GM10847 (cell line): Measurements from ENCODE around the gene DHX36.

Source experiments
- POLR2A ChIP-seq: IDR thresholded peaks from 2 replicates; pipeline ENCODE4 v1.6.1; 2011; ENCODE audit not compliant: insufficient read length; ENCODE audit errors: extremely low read depth

DHX36 gene

DNA sequence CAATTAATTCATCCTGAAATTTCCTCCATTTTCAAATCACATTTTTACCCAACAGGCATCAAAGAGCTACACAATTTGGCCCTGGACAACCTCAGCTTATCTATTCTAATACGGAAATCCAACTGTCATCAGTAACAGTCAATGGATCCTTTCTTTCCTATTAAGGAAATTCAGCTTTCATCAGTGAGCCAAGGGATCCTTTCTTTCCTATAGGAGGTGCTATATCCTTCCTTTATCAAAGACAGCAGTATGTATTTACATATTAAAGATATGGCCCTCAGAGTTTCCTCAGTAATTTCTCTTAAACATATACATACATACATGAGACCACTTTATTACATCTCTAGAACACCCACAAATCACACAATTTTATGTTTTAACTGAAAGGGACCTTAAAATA, 10.1 kb downstream of the DHX36 start:
- no peak for TF ChIP-seq POLR2A

DNA sequence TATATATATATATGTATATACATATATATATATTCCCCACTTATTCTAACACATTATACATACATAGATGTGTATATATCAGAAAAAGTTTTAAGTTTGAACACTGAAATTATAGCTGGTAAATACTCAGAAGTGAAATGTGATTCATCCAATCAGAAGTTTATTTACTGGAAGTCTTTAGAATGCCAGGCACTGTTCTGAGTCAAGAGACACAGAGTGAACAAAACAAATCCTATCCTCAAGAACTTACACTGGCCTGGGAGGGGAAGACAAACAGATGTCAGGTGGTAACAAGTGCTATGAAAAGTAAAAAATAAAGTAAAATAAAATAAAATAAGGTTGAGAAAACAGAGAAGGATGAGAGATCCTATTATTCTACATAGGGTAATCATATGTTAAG, 13.4 kb downstream of the DHX36 start:
- TF ChIP-seq POLR2A = no peak

DNA sequence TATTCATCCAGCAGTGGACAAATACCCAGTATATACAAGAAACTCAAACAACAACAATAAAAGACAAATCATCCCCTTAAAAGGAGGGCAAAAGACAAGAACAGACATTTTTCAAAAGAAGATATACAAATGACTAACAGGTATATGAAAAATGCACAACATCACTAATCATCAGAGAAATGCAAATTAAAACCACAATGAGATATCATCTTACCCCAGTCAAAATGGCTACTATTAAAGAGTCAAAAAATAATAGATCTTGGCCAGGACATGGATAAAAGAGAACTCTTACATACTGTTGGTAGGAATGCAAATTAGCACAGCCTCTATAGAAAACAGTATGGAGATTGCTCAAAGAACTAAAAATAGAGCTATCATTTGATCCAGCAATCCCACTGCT, 16.9 kb downstream of the DHX36 start:
- no peak for TF ChIP-seq POLR2A

DNA sequence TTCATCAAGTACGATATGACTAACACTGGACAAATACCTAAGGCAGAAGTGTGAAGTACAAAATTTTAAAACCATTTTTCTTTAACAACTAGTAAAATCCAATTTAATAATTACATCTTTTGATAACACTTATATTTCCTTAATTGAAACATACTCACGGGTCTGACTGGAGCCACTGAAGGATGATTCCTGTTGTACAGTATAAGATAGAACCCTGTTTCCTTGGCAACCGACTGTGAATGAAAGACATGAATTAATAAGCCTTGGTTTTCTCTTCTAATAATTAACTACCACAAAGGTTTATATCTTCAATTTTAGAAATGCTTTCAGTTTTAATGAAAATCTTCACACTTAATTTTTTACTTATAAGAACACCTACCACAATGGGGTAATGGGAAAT, 19.4 kb downstream of the DHX36 start:
- TF ChIP-seq POLR2A = no peak

DNA sequence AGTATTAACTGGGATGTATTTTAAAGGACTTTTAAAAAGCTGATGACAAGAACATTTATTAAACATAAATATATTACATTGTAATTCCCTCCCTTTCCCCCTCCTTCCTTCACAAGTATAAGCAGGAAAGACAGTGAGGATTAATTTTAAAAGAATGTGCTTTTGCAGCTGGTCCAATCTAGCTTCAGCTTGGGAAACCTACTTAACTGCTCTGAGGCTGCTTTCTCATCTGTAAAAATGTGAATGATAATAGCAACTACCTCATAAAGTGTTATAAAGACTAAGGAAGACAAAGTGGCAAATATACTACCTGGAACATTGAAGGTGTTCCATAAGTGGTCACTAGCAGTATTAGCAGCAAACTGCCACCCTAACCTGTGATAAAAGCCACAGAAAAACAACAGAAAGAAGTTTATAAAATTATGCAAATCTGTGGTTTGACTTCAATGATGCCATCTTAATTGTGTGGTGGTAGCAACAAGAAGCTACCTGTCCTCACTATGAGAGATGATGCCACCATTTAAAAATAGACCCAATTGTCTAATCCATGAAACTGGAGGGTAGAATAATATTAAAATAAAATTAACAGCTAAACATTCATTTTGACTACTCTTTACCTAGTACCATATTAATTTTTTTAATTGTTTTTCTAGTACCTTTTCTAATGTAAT, 20.0 kb downstream of the DHX36 start:
- TF ChIP-seq POLR2A = no peak

DNA sequence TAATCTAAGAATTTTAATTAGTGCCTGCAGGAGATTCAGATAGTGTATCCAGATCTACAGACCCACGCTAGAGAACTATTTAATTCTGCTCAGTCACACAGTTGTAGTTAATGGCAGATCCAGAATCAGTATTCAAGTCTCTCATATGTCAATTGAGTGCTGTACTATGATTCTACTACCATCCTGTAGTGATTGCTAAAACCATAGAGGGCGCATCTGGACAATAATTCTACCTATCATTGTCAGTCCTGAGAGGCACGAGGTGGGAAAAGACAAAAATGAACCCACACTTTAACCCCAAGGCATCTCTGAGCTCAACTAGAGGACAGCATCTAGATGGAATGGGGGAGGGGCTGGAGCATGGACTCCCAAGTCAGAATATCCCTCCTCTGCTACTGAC, 22.7 kb downstream of the DHX36 start:
- no peak for TF ChIP-seq POLR2A

DNA sequence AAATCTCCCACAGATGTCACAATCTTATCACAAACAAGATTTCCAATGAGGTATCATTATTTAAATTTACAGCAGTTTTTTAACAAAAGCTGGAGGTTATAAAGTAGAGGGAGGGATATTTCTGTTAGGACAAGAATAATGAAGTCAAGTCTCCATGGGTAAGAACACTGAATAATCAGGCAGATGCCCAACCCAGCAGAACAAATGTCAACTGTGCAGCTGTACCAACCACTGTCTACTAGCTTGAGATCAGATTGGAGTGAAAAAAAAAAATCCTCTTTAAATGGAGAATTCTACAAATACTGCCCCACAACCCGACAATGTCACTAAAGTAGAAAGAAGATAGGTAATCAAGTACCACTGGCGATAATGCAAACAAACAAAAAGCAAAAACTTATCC, 30.3 kb downstream of the DHX36 start:
- no peak for TF ChIP-seq POLR2A

DNA sequence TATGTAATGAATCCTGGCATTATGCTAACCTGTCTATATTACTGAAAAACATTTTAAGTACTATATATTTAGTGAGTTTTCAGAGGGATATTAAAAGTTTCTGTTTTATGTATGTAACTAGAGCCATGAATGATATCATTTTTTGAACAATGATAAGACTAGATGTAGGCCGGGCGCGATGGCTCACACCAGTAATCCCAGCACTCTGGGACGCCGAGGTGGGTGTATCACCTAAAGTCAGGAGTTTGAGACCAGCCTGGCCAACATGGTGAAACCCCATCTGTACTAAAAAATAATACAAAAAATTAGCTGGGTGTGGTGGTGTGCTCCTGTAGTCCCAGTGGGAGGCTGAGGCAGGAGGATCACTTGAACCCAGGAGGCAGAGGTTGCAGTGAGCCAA, 34.1 kb downstream of the DHX36 start:
- TF ChIP-seq POLR2A = no peak

DNA sequence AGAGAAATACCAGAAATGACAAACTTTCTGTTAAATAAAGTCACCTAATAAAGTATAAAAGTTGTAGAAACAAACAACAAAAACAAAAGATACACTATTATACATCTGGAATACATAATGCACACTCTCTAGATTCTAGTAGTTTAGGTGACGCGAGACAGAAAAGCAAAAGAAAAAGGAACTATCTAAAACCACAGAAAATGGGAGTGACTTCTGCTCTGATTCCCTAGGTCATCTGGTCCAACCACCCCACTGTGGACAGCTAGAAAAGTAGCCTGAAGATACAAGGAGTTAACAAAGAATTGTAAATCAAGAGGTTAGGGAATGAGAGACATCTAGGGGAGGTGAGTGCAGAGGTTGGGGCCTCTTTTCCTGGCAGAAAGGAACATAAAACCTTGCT, 39.1 kb downstream of the DHX36 start:
- no peak for TF ChIP-seq POLR2A

DNA sequence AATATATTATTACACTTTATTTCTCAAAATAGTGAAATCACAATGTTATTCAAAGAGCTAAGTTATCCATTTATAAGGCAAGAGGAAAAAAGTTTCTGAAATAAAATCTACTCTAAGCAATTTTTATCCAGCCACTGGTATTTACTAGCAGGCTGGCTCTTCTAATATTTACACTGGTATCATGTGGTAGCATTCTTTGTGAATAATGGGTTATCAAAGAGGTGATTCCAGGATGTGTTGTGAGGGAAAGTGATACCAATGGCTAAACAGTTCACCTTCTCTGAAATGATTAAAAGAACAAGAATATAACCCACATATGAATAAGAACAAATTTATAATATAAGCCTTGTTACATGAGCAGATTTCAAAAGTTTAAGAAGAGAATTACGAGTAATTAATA, 44.1 kb downstream of the DHX36 start:
- TF ChIP-seq POLR2A = no peak

DNA sequence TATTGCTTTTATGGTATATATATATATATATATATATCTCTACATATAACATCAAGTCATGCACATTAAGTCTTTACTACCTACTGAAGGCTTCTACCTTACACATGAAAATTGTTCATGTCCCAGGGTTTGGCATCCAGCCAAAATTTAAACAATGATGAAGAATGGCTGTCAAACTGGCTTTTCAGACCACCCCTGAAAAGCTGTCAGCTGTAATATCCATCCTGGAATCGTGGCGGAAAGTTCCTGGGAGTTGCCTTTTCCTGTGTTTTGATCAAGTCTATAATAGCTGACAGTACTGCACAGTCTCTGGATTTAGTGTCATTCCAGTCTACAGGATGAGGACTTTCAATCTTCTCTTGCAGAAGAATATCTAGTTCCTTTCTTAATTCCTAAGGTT, 48.3 kb downstream of the DHX36 start:
- TF ChIP-seq POLR2A = no peak

DNA sequence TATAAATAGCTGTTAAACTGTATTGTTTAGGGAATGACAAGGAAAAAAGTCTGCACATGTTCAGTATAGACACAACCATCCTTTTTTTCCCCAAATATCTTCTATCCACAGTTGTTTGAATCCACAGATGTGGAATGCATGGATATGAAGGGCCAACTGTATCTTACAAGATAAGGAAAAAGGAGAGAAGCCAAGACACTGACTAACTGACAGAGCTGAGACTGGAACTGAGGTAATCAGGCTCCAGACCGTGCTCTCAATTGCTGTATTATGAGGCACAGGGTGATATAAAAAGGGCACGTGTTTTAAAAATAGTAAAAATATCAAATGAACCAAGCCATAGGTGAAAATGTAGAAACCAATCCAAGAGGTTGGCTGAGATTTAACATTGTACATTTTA, 49.0 kb downstream of the DHX36 start:
- TF ChIP-seq POLR2A = no peak

DNA sequence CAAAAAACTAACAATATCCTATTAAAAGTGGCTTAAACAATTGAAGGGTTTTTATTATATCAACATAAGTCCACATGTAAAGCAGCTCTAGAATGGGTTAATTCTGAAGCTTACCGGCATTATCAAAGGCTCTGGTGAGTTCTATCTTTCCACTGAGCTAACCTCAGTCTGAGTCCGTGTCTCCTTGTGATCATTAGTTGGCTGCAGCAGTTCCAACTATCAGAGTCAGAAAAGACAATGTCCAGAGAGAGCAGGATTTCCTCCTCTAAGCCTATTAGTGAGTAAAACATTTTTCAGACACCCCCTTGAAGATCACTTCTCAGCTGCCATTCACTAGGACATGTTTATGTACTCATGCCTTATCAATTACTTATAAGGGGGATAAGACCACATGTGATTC, 49.9 kb downstream of the DHX36 start:
- no peak for TF ChIP-seq POLR2A

DNA sequence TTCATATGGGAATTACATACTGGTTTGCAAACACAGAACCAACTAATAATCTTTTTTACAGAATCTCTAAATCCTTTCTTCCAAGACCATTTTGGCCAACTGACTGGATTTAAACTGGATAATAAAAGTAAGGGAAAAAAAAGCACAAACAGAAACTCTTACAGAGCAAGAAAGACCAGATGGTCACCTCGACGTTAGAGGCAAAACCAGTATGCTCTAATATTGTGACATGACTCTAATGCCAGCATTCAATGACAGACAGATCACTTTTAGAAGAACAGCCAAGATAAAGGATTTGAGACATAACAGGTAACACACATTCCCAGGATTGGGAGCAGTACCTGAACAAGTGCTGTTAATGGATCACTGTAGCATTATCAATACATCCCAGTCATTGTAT, 50.9 kb downstream of the DHX36 start:
- no peak for TF ChIP-seq POLR2A

DNA sequence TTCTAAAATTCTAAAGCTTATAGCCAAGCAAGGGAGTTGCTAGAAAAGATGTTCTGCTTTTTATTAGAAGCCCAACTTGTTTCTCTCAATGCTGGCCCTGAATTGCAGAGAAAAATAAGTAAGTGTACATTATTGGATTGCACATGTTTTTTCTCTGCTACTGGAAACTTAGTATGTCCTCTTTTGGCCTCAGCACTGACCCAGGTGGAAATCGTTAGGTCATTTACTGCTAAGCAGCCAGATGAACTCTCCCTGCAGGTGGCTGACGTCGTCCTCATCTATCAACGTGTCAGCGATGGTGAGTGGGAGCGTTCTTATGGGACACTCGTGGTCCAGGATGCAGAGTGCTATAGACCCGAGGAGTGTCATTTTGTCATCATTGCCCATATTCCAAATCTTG, 69.8 kb downstream of the DHX36 start:
- TF ChIP-seq POLR2A = no peak

DNA sequence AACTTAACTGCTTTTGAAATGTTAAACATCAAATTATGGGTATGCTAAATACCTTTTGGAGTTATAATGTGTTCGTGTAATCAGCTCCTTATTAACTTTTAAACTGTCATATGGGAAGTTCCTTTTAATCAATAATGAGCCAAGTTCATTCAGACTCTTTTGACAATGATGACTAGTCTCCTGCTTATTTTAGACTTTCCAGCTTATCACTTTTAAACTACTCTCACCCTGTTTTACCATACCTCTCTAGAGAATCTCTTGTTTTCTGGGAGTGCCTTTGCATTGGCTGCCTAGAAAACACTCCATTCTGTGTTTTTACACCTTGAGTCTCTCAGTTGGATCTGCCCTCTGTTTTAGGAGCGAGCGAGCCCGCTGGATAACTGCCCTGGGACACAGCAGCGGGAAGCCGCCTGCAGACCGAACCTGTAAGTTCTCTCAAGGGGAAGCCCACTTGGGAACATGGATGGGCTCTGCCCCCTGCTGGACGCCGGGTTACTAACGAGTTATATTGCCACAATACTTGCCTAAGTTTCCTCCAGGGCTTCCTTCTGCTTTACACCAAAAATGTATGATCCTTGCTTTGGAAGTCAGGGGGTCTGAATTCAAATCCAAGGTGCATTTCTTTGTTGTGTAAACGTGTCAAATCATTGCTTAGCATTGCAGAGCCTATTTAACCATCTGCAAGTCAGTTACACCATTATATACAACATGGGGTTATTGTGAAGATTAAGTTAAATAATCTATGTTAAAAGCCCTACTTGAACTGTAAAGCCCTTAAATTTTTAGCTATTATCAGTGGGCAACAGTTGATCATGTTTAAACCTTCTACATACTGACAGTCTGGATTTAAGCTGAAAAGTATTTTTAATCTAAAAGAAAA, 71.3 kb downstream of the DHX36 start:
- TF ChIP-seq POLR2A = no peak

DNA sequence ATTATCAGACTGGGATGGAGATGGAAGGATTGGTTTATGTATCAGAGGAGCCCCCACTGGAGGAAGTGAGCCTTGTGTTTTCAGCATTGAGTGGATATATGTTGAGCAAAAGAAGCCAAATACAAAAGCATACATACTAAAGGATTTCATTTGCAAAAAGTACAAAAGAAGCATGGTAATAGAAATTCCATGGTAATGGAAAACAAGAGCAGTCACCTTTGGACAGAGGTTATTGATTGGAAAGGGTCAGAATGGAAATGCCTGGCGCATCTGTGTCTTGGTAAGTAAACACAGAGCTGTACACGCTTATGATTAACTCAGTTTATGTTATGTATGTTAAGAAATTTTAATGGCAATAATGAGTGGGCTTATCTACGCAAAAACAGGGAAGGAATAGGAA, 72.7 kb downstream of the DHX36 start:
- TF ChIP-seq POLR2A = no peak

DNA sequence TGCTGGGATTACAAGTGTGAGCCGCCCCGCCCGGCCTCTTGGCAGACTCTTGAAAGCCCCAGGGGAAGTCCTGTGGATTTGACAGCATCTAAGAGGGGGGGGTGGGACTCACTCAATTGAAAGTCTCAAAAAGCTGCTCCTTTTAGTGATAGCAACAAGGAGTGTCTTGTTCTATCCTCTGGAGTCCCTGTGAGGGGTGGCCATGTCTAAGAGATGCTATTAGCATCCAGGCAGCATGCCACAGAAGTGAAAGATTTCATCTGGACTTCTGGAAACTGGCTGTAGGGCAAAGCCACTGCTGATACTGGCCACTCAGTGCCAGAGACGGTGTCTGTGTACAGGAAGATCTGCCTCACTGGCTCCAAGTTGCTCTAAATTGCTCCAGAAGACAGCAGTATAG, 74.0 kb downstream of the DHX36 start:
- no peak for TF ChIP-seq POLR2A
